Dermis blood vessel endothelial cell (primary cell): Measurements from ENCODE around the gene TGFB3. TPM values are rescaled to one million over a fixed set of nuclear protein-coding genes. Genes with fewer than 3 reads are reported as not detected.

Source experiments
- DNase-seq: peaks from one replicate; pipeline ENCODE4 v3.0.0; 2010
- total RNA-seq: library from RNA; depleted of rRNA; stranded (reverse); fragments of >200 nt; gene quantifications from 2 replicates; pipeline ENCODE4 v1.2.3, GENCODE V29; 2014

Gene TGFB3
- total RNA-seq, 1 donor from 2014 or later = 4.1 TPM

GRCh38 chr14:75986439-75986765, 4.6 kb upstream of the TGFB3 start:
- peak; percentile 85 for DNase-seq

- DNase-seq = peak; percentile 88
Observed at GRCh38 chr14:75985618-75986438, 4.0 kb upstream of the TGFB3 start, which contains the start of gene IFT43. IFT43 (plus strand) TSS chr14:75985763; CDS start chr14:75985787, 24 bp downstream.

GRCh38 chr14:75984674-75985073, 2.9 kb upstream of the TGFB3 start:
- DNase-seq = no peak

GRCh38 chr14:75983019-75983358, 1.2 kb upstream of the TGFB3 start:
- no peak for DNase-seq

GRCh38 chr14:75982266-75983018, 647 bp upstream of the TGFB3 start:
- peak; percentile 85 for DNase-seq

- no peak for DNase-seq
Observed at GRCh38 chr14:75980856-75981255, 939 bp downstream of the TGFB3 start.

- no peak for DNase-seq
Observed at GRCh38 chr14:75979648-75980565, 1.9 kb downstream of the TGFB3 start.

- peak; percentile 59 for DNase-seq
Observed at GRCh38 chr14:75979071-75979571, 2.7 kb downstream of the TGFB3 start.

GRCh38 chr14:75978249-75978731, 3.5 kb downstream of the TGFB3 start:
- DNase-seq = no peak

GRCh38 chr14:75977582-75977943, 4.2 kb downstream of the TGFB3 start:
- DNase-seq = no peak

GRCh38 chr14:75976826-75977581, 4.8 kb downstream of the TGFB3 start:
- no peak for DNase-seq

- DNase-seq = peak; percentile 69
Observed at GRCh38 chr14:75972801-75973421, 8.9 kb downstream of the TGFB3 start.

- DNase-seq = no peak
Observed at GRCh38 chr14:75971509-75971908, 10.3 kb downstream of the TGFB3 start.

- DNase-seq = no peak
Observed at GRCh38 chr14:75970989-75971388, 10.8 kb downstream of the TGFB3 start.

- no peak for DNase-seq
Observed at GRCh38 chr14:75969891-75970290, 11.9 kb downstream of the TGFB3 start.

- no peak for DNase-seq
Observed at GRCh38 chr14:75969126-75969525, 12.7 kb downstream of the TGFB3 start.

- no peak for DNase-seq
Observed at GRCh38 chr14:75968456-75968855, 13.3 kb downstream of the TGFB3 start.

- no peak for DNase-seq
Observed at GRCh38 chr14:75967866-75968265, 13.9 kb downstream of the TGFB3 start.

GRCh38 chr14:75961662-75962061, 20.1 kb downstream of the TGFB3 start:
- no peak for DNase-seq

- no peak for DNase-seq
Observed at GRCh38 chr14:75960231-75960630, 21.6 kb downstream of the TGFB3 start.

GRCh38 chr14:75959031-75959430, 22.8 kb downstream of the TGFB3 start:
- no peak for DNase-seq
